OCI-LY3 (cell line): ENCODE measurements around the gene ARHGEF38.
A peak's percentile ranks its signal among the peaks of the same experiment; 100 is the strongest.

Source experiments
- H2AFZ ChIP-seq: fragments of 200-600, 300-600 bp; shearing (Covaris generic); 2 replicates; pipeline ENCODE4 v1.6.0; 2014; ENCODE audit warnings: antibody characterized with exemption, low read depth, low read length
- H3K27ac ChIP-seq: fragments of 200-600, 300-600 bp; sonication (generic); 2 replicates; pipeline ENCODE4 v1.5.1; 2014; ENCODE audit warnings: mild to moderate bottlenecking, low read length, moderate library complexity, mixed read lengths
- H3K27me3 ChIP-seq: fragments of 200-600, 300-600 bp; sonication (generic); 2 replicates; pipeline ENCODE4 v1.6.1; 2014; ENCODE audit warnings: low read depth, low read length, mixed read lengths
- H3K36me3 ChIP-seq: fragments of 200-600, 300-600 bp; sonication (generic); replicated peaks from 2 replicates; pipeline ENCODE3; 2014; ENCODE audit warnings: low read depth, low read length, mixed read lengths
- H3K4me1 ChIP-seq: fragments of 300-600, 200-600 bp; sonication (generic); 2 replicates; pipeline ENCODE4 v1.6.1; 2014; ENCODE audit warnings: low read length, mixed read lengths
- H3K4me2 ChIP-seq: fragments of 200-600, 300-600 bp; sonication (generic); 2 replicates; pipeline ENCODE4 v1.6.1; 2014; ENCODE audit warnings: low read length, mixed read lengths
- H3K4me3 ChIP-seq: fragments of 300-600, 200-600 bp; sonication (generic); 2 replicates; pipeline ENCODE4 v1.5.1; 2014; ENCODE audit warnings: antibody characterized with exemption, mild to moderate bottlenecking, low read length, moderate library complexity
- H3K79me2 ChIP-seq: fragments of 300-600, 200-600 bp; shearing (Covaris generic); 2 replicates; pipeline ENCODE4 v1.6.1; 2014; ENCODE audit warnings: mild to moderate bottlenecking, low read length, mixed read lengths
- H3K9ac ChIP-seq: fragments of 300-600, 200-600 bp; shearing (Covaris generic); 2 replicates; pipeline ENCODE4 v1.6.0; 2014; ENCODE audit warnings: mild to moderate bottlenecking, low read length, moderate library complexity
- H3K9me3 ChIP-seq: fragments of 200-600, 300-600 bp; shearing (Covaris generic); 2 replicates; pipeline ENCODE4 v1.6.1; 2014; ENCODE audit warnings: low read length, mixed read lengths; ENCODE audit not compliant: insufficient read depth
- H4K20me1 ChIP-seq: fragments of 200-600, 300-600 bp; sonication (generic); 2 replicates; pipeline ENCODE4 v1.6.1; 2016; ENCODE audit warnings: low read length, mixed read lengths; ENCODE audit not compliant: insufficient read depth
- EZH2phosphoT487 ChIP-seq: fragments of 200-600 bp; shearing (Covaris generic); IDR thresholded peaks from 2 replicates; pipeline ENCODE4 v1.6.1; 2018; ENCODE audit warnings: antibody characterized with exemption, mixed run types, low read depth
- TF ChIP-seq, protein P1 (sequence below): fragments of 200-600, 300-600 bp; sonication (generic); IDR thresholded peaks from 2 replicates; pipeline ENCODE4 v1.5.1; 2014; ENCODE audit warnings: antibody characterized with exemption, low read length, low read depth

The ARHGEF38 gene

GRCh38 chr4:105547769-105548168, 4.7 kb upstream of the ARHGEF38 start:
- no peaks in the 10 kb centered on the region for H3K9me3 ChIP-seq
- no peak overlapping the region for H3K27ac ChIP-seq
- H3K9ac ChIP-seq: no peak overlapping the region
- H2AFZ ChIP-seq: no peak overlapping the region
- H3K4me3 ChIP-seq: no peak overlapping the region
- no peaks in the 10 kb centered on the region for H3K79me2 ChIP-seq
- no peak overlapping the region for H3K4me2 ChIP-seq
- peaks cover 29% of the 10 kb centered on the region for H3K4me1 ChIP-seq
- no peak for TF ChIP-seq EZH2phosphoT487
- TF ChIP-seq, protein P1, sequence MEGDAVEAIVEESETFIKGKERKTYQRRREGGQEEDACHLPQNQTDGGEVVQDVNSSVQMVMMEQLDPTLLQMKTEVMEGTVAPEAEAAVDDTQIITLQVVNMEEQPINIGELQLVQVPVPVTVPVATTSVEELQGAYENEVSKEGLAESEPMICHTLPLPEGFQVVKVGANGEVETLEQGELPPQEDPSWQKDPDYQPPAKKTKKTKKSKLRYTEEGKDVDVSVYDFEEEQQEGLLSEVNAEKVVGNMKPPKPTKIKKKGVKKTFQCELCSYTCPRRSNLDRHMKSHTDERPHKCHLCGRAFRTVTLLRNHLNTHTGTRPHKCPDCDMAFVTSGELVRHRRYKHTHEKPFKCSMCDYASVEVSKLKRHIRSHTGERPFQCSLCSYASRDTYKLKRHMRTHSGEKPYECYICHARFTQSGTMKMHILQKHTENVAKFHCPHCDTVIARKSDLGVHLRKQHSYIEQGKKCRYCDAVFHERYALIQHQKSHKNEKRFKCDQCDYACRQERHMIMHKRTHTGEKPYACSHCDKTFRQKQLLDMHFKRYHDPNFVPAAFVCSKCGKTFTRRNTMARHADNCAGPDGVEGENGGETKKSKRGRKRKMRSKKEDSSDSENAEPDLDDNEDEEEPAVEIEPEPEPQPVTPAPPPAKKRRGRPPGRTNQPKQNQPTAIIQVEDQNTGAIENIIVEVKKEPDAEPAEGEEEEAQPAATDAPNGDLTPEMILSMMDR: no peak
- H3K27me3 ChIP-seq: no peaks in the 10 kb centered on the region
- H4K20me1 ChIP-seq: no peaks in the 10 kb centered on the region
- no peaks in the 10 kb centered on the region for H3K36me3 ChIP-seq

- peaks cover 29% of the 10 kb centered on the region for H3K4me1 ChIP-seq
- no peak overlapping the region for H2AFZ ChIP-seq
- H3K27me3 ChIP-seq: no peaks in the 10 kb centered on the region
- no peak overlapping the region for H3K4me3 ChIP-seq
- no peaks in the 10 kb centered on the region for H3K36me3 ChIP-seq
- peak overlapping the region; percentile 46 for H3K4me2 ChIP-seq
- H4K20me1 ChIP-seq: no peaks in the 10 kb centered on the region
- H3K79me2 ChIP-seq: no peaks in the 10 kb centered on the region
- peak overlapping the region; percentile 31 for H3K27ac ChIP-seq
- H3K9me3 ChIP-seq: no peaks in the 10 kb centered on the region
- H3K9ac ChIP-seq: no peak overlapping the region
- TF ChIP-seq EZH2phosphoT487: no peak
- TF ChIP-seq, protein P1: no peak
These were observed 3.9 kb upstream of the ARHGEF38 start for GRCh38 chr4:105548483-105548882.

- Histone ChIP-seq H3K4me3 (no peak overlapping the region), H3K27me3 (no peaks in the 10 kb centered on the region), H4K20me1 (no peaks in the 10 kb centered on the region), H3K9me3 (no peaks in the 10 kb centered on the region), H3K4me2 (no peak overlapping the region), H3K36me3 (no peaks in the 10 kb centered on the region), H3K27ac (no peak overlapping the region), H3K4me1 (peaks cover 29% of the 10 kb centered on the region), H3K79me2 (no peaks in the 10 kb centered on the region), H2AFZ (no peak overlapping the region), H3K9ac (no peak overlapping the region)
- no peak for TF ChIP-seq EZH2phosphoT487
- TF ChIP-seq, protein P1: no peak
These were observed 1.8 kb upstream of the ARHGEF38 start for GRCh38 chr4:105550641-105551040.

- Histone ChIP-seq H3K4me1 (peaks cover 22% of the 10 kb centered on the region), H2AFZ (no peak overlapping the region), H3K27ac (no peak overlapping the region), H3K27me3 (no peaks in the 10 kb centered on the region), H4K20me1 (no peaks in the 10 kb centered on the region), H3K9ac (no peak overlapping the region), H3K4me3 (no peak overlapping the region), H3K9me3 (no peaks in the 10 kb centered on the region), H3K79me2 (no peaks in the 10 kb centered on the region), H3K4me2 (no peak overlapping the region), H3K36me3 (no peaks in the 10 kb centered on the region)
- no peak for TF ChIP-seq EZH2phosphoT487
- TF ChIP-seq, protein P1: no peak
These were observed 3.0 kb downstream of the ARHGEF38 start for GRCh38 chr4:105555409-105555808.
